Neuronal stem cell (in vitro differentiated cells): Measurements from ENCODE around the gene LRRC18.

Source experiments
- DNase-seq: peaks from one replicate; pipeline ENCODE4 v3.0.0-alpha.2; 2013; ENCODE audit warnings: low spot score
- H2AFZ ChIP-seq: one replicate; pipeline ENCODE4 v1.6.1; 2013; ENCODE audit warnings: mild to moderate bottlenecking, low read length, inconsistent platforms
- H2AK5ac ChIP-seq: 2 replicates; pipeline ENCODE4 v1.6.1; 2013; ENCODE audit warnings: low read depth, mild to moderate bottlenecking, inconsistent platforms, low read length, moderate library complexity, mixed read lengths
- H2BK120ac ChIP-seq: 2 replicates; pipeline ENCODE4 v1.6.1; 2013; ENCODE audit warnings: low read depth, mild to moderate bottlenecking, inconsistent platforms, low read length, moderate library complexity, mixed read lengths
- H2BK12ac ChIP-seq: one replicate; pipeline ENCODE4 v1.6.1; 2013; ENCODE audit warnings: low read length, inconsistent platforms
- H2BK15ac ChIP-seq: 2 replicates; pipeline ENCODE4 v1.6.1; 2013; ENCODE audit warnings: mild to moderate bottlenecking, low read length, inconsistent platforms, mixed read lengths
- H2BK5ac ChIP-seq: one replicate; pipeline ENCODE4 v1.6.1; 2013; ENCODE audit warnings: inconsistent platforms, mild to moderate bottlenecking, low read length, moderate library complexity
- H3K14ac ChIP-seq: one replicate; pipeline ENCODE4 v1.6.1; 2013; ENCODE audit warnings: low read length, inconsistent platforms
- H3K18ac ChIP-seq: 2 replicates; pipeline ENCODE4 v1.6.1; 2013; ENCODE audit warnings: low read length, inconsistent platforms
- H3K23ac ChIP-seq: 2 replicates; pipeline ENCODE4 v1.6.1; 2013; ENCODE audit warnings: low read depth, mild to moderate bottlenecking, mixed read lengths, low read length, inconsistent platforms; ENCODE audit not compliant: poor library complexity
- H3K27ac ChIP-seq: replicated peaks from 3 replicates; pipeline ENCODE4 v1.5.1; 2013; ENCODE audit warnings: low read length, inconsistent platforms
- H3K27me3 ChIP-seq, 3 experiments: 2 replicates each; pipeline ENCODE4 v1.6.1; 2013; ENCODE audit warnings: low read length in 3 of 3, mild to moderate bottlenecking in 2 of 3, inconsistent platforms in 1 of 3, low read depth in 1 of 3, mixed read lengths in 1 of 3, moderate library complexity in 1 of 3; ENCODE audit not compliant: control insufficient read depth in 3 of 3, insufficient read depth in 3 of 3
- H3K36me3 ChIP-seq, 2 donors: replicated peaks in 1 of 2; 2 replicates each; pipeline ENCODE4 v1.6.1; 2013; ENCODE audit warnings: low read length in 2 of 2; ENCODE audit not compliant: control insufficient read depth in 2 of 2, insufficient read depth in 2 of 2
- H3K4ac ChIP-seq: 2 replicates; pipeline ENCODE4 v1.6.1; 2013; ENCODE audit warnings: inconsistent platforms, mild to moderate bottlenecking, low read length, moderate library complexity
- H3K4me1 ChIP-seq, 2 donors: 1 replicate in 1 of 2; 2 replicates in 1 of 2; pipeline ENCODE4 v1.6.1; 2013; ENCODE audit warnings: low read length in 2 of 2, low read depth in 1 of 2; ENCODE audit not compliant: control insufficient read depth in 2 of 2, insufficient read depth in 1 of 2
- H3K4me2 ChIP-seq: one replicate; pipeline ENCODE4 v1.6.1; 2013; ENCODE audit warnings: mild to moderate bottlenecking, low read length, inconsistent platforms; ENCODE audit not compliant: insufficient read depth, poor library complexity, severe bottlenecking
- H3K4me3 ChIP-seq, 2 donors: 2 replicates each; pipeline ENCODE4 v1.5.1; 2013; ENCODE audit warnings: low read length in 2 of 2, mild to moderate bottlenecking in 2 of 2, inconsistent platforms in 1 of 2, moderate library complexity in 1 of 2
- H3K79me1 ChIP-seq: one replicate; pipeline ENCODE4 v1.6.1; 2013; ENCODE audit warnings: low read depth, mild to moderate bottlenecking, inconsistent platforms, low read length, moderate library complexity
- H3K9ac ChIP-seq: one replicate; pipeline ENCODE4 v1.6.1; 2013; ENCODE audit warnings: mild to moderate bottlenecking, low read depth, low read length, inconsistent platforms; ENCODE audit not compliant: poor library complexity
- H3K9me3 ChIP-seq, 2 donors: replicated peaks in 1 of 2; 2 replicates each; pipeline versions ENCODE3 to v1.6.1; 2013; ENCODE audit warnings: low read length in 2 of 2, mild to moderate bottlenecking in 2 of 2, inconsistent platforms in 1 of 2, low read depth in 1 of 2, mixed read lengths in 1 of 2, moderate library complexity in 1 of 2; ENCODE audit not compliant: control insufficient read depth in 2 of 2, insufficient read depth in 1 of 2
- H4K8ac ChIP-seq: one replicate; pipeline ENCODE4 v1.6.1; 2013; ENCODE audit warnings: low read depth, mild to moderate bottlenecking, inconsistent platforms, low read length, moderate library complexity
- H4K91ac ChIP-seq: one replicate; pipeline ENCODE4 v1.6.1; 2013; ENCODE audit warnings: low read length, low read depth, mild to moderate bottlenecking, inconsistent platforms; ENCODE audit not compliant: poor library complexity
- WGBS, 2 donors: extraction: QIAGEN DNeasy Blood & Tissue Kit; methylation state at CpG; one replicate each; pipeline ENCODE4 v1.1.7; 2013; ENCODE audit warnings: missing lambda C conversion rate in 2 of 2, mixed read lengths in 1 of 2; ENCODE audit not compliant: insufficient read length in 2 of 2, insufficient replicate concordance in 1 of 2; ENCODE audit errors: extremely low coverage in 2 of 2; 5-methylcytosine and 5-hydroxymethylcytosine counted together

LRRC18 gene

GRCh38 chr10:48965460-48965859, 25.8 kb upstream of the LRRC18 start:
- Histone ChIP-seq H3K36me3 (no peaks in the 10 kb centered on the region), H2AK5ac (no peak overlapping the region), H3K9me3 (no peaks in the 10 kb centered on the region), H3K4me3 (no peak overlapping the region), H3K79me1 (no peaks in the 10 kb centered on the region), H2BK12ac (no peak overlapping the region), H3K9ac (no peak overlapping the region), H2BK120ac (no peak overlapping the region), H4K91ac (no peak overlapping the region), H3K23ac (no peak overlapping the region), H3K4me1 (no peaks in the 10 kb centered on the region), H2AFZ (no peak overlapping the region), H3K18ac (no peak overlapping the region), H3K4me2 (no peak overlapping the region), H3K14ac (no peak overlapping the region), H2BK5ac (no peak overlapping the region), H4K8ac (no peak overlapping the region), H3K4ac (no peak overlapping the region), H3K27ac (no peak overlapping the region), H2BK15ac (no peak overlapping the region), H3K27me3 (no peaks in the 10 kb centered on the region)
- no CpG with 5 or more reads among the region's 4 CpGs for WGBS, 2 donors
- DNase-seq = no peak

DNA sequence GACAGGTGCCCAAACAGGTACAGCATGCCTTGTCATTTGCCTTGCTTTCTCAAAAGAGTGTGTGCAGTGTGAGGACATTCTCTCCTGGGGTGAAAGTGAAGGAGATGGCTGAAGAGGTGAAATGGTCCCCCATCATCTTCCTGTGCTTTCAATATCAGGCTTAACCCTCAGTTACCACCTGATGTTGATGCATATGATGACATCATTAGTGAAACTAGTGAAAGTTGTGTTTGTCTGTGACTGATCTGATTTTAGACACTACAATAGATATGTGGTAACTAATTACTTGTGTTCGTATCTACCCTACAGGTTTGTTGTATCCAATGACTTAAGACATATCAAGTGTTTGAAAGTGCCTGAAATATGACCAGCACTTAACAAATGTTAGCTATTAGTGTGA, 24.4 kb upstream of the LRRC18 start:
- Histone ChIP-seq H3K79me1 (no peaks in the 10 kb centered on the region), H4K8ac (no peak overlapping the region), H2BK120ac (no peak overlapping the region), H2AFZ (no peak overlapping the region), H3K9me3 (no peaks in the 10 kb centered on the region), H3K4me2 (no peak overlapping the region), H3K18ac (no peak overlapping the region), H2BK15ac (no peak overlapping the region), H3K9ac (no peak overlapping the region), H2BK12ac (no peak overlapping the region), H3K4me3 (no peak overlapping the region), H3K14ac (no peak overlapping the region), H3K36me3 (no peaks in the 10 kb centered on the region), H3K27ac (no peak overlapping the region), H3K4ac (no peak overlapping the region), H3K23ac (no peak overlapping the region), H4K91ac (no peak overlapping the region), H2BK5ac (no peak overlapping the region), H3K4me1 (no peaks in the 10 kb centered on the region), H2AK5ac (no peak overlapping the region), H3K27me3 (no peaks in the 10 kb centered on the region)
- no CpG with 5 or more reads among the region's 1 CpG for WGBS, 2 donors
- no peak for DNase-seq

DNA sequence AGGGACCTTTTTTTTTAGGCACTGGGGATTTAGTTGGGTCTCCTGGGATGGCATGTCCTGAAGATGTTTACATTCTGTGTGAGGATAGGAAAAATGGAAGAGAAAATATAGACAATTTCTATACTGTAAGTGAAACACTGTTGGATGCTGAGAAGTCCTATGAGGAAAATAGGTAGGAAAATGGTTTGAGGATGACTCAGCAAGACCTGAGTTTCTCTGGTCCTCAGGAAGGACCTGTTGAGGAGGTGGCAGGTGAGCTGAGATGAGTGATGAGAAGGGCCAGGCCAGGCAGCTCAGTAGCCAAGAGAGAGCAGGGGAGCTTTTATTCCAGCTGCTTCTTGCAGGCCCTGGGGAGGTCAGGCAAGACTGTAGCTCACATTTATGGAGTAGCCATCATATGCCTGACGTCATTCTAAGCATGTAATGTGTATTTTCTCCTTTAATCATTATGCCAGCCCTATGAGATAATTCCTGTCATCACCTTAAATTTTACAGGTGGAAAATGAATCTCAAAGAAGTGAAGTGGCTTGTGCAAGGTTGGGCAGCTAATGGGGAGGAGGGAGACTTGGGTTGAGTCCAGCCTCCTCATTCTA, 19.1 kb upstream of the LRRC18 start:
- H4K91ac ChIP-seq = no peak overlapping the region
- H3K4ac ChIP-seq = no peak overlapping the region
- H2AK5ac ChIP-seq = no peak overlapping the region
- no peak for DNase-seq
- H3K4me3 ChIP-seq = no peak overlapping the region
- H4K8ac ChIP-seq = no peak overlapping the region
- no CpG with 5 or more reads among the region's 1 CpG for WGBS, 2 donors
- H2BK12ac ChIP-seq = no peak overlapping the region
- no peaks in the 10 kb centered on the region for H3K36me3 ChIP-seq
- H3K27me3 ChIP-seq = peaks cover 0 to 1% (median 0%) of the 10 kb centered on the region in 3 experiments
- no peaks in the 10 kb centered on the region for H3K4me1 ChIP-seq
- H3K27ac ChIP-seq = no peak overlapping the region
- no peak overlapping the region for H2BK5ac ChIP-seq
- no peak overlapping the region for H3K14ac ChIP-seq
- H3K9me3 ChIP-seq = no peaks in the 10 kb centered on the region
- H2BK15ac ChIP-seq = no peak overlapping the region
- H2BK120ac ChIP-seq = no peak overlapping the region
- H3K9ac ChIP-seq = no peak overlapping the region
- H2AFZ ChIP-seq = no peak overlapping the region
- H3K79me1 ChIP-seq = no peaks in the 10 kb centered on the region
- H3K18ac ChIP-seq = no peak overlapping the region
- H3K23ac ChIP-seq = no peak overlapping the region
- no peak overlapping the region for H3K4me2 ChIP-seq

- no peak for DNase-seq
- no CpG with 5 or more reads among the region's 16 CpGs for WGBS, 2 donors
- no peak overlapping the region for H3K9ac ChIP-seq
Measured at GRCh38 chr10:48957361-48958151, 17.9 kb upstream of the LRRC18 start.

More at GRCh38 chr10:48957361-48958151, 17.9 kb upstream of the LRRC18 start:
- H2BK120ac ChIP-seq = no peak overlapping the region
- H3K9me3 ChIP-seq = no peaks in the 10 kb centered on the region
- no peak overlapping the region for H3K18ac ChIP-seq
- H4K91ac ChIP-seq = peak overlapping the region; percentile 0
- no peaks in the 10 kb centered on the region for H3K79me1 ChIP-seq
- no peak overlapping the region for H3K4me3 ChIP-seq
- no peak overlapping the region for H2BK12ac ChIP-seq
- H3K14ac ChIP-seq = no peak overlapping the region
- no peak overlapping the region for H3K4me2 ChIP-seq
- H3K23ac ChIP-seq = no peak overlapping the region
- no peak overlapping the region for H2AFZ ChIP-seq
- peak overlapping the region; percentile 52 for H2AK5ac ChIP-seq
- no peak overlapping the region for H3K4ac ChIP-seq
- peaks cover 0 to 6% (median 0%) of the 10 kb centered on the region in 3 experiments for H3K27me3 ChIP-seq
- H2BK15ac ChIP-seq = no peak overlapping the region
- no peaks in the 10 kb centered on the region for H3K36me3 ChIP-seq
- no peak overlapping the region for H4K8ac ChIP-seq
- no peaks in the 10 kb centered on the region for H3K4me1 ChIP-seq
- H3K27ac ChIP-seq = no peak overlapping the region
- peak overlapping the region; percentile 13 for H2BK5ac ChIP-seq
